GM19397 (cell line): ENCODE measurements around the gene ACSS1.

ENCODE experiments used
- ATAC-seq: cut with Tn5 transposase; IDR thresholded peaks from one replicate; pipeline ENCODE4 v1.9.1; 2021; ENCODE audit warnings: mild to moderate bottlenecking, moderate library complexity; ENCODE audit not compliant: unreplicated experiment

ACSS1 gene

GRCh38 chr20:24980291-24981053, 77.5 kb downstream of the ACSS1 start:
- ATAC-seq = no peak

GRCh38 chr20:24979036-24979960, 78.6 kb downstream of the ACSS1 start:
- no peak for ATAC-seq

GRCh38 chr20:24978513-24978912, 79.4 kb downstream of the ACSS1 start:
- no peak for ATAC-seq

GRCh38 chr20:24977797-24978196, 80.1 kb downstream of the ACSS1 start:
- ATAC-seq = no peak

- no peak for ATAC-seq
Measured at GRCh38 chr20:24977336-24977735, 80.6 kb downstream of the ACSS1 start.

GRCh38 chr20:24972341-24972740, 85.6 kb downstream of the ACSS1 start:
- ATAC-seq = no peak

- ATAC-seq = no peak
Measured at GRCh38 chr20:24971376-24972101, 86.4 kb downstream of the ACSS1 start.

GRCh38 chr20:24970754-24971153, 87.2 kb downstream of the ACSS1 start:
- ATAC-seq = no peak

- no peak for ATAC-seq
Measured at GRCh38 chr20:24970030-24970553, 87.8 kb downstream of the ACSS1 start.

- ATAC-seq = no peak
Measured at GRCh38 chr20:24969186-24970029, 88.5 kb downstream of the ACSS1 start.

- no peak for ATAC-seq
Measured at GRCh38 chr20:24968278-24968800, 89.6 kb downstream of the ACSS1 start.

- no peak for ATAC-seq
Measured at GRCh38 chr20:24966317-24967012, 91.5 kb downstream of the ACSS1 start.

- ATAC-seq = no peak
Measured at GRCh38 chr20:24965065-24965919, 92.6 kb downstream of the ACSS1 start.

- ATAC-seq = no peak
Measured at GRCh38 chr20:24964506-24964840, 93.5 kb downstream of the ACSS1 start.

- ATAC-seq = no peak
Measured at GRCh38 chr20:24963672-24964505, 94.0 kb downstream of the ACSS1 start.

- no peak for ATAC-seq
Measured at GRCh38 chr20:24962510-24962909, 95.4 kb downstream of the ACSS1 start.

GRCh38 chr20:24962182-24962492, 95.8 kb downstream of the ACSS1 start:
- no peak for ATAC-seq
